Lower lobe of right lung (tissue), 2 donors: ENCODE results near the gene SLC2A3. TPM values are rescaled to one million over a fixed set of nuclear protein-coding genes. Genes with fewer than 3 reads are reported as not detected.
"Not testable (repeated sequence)": the region's sequence is repeated elsewhere in the genome, so short reads cannot be mapped to it uniquely, and the experiment has no call there.

Experiments
- ATAC-seq, 2 donors: fragments of 200-7000 bp; cut with Tn5 transposase; one replicate each; pipeline ENCODE4 v1.9.1; 2020 to 2022; ENCODE audit warnings: mild to moderate bottlenecking in 2 of 2, moderate library complexity in 2 of 2
- DNase-seq: peaks from one replicate; pipeline ENCODE4 v3.0.0-alpha.2; 2020
- H3K27ac ChIP-seq: fragments of 200-600 bp; one replicate; pipeline ENCODE4 v1.8.0; 2022
- H3K27me3 ChIP-seq: fragments of 200-600 bp; one replicate; pipeline ENCODE4 v1.8.0; 2022; ENCODE audit warnings: low read depth
- H3K36me3 ChIP-seq: fragments of 200-600 bp; one replicate; pipeline ENCODE4 v1.8.0; 2022; ENCODE audit warnings: mild to moderate bottlenecking
- H3K4me1 ChIP-seq: fragments of 200-600 bp; one replicate; pipeline ENCODE4 v1.8.0; 2022
- H3K4me3 ChIP-seq: fragments of 200-600 bp; one replicate; pipeline ENCODE4 v1.8.0; 2022; ENCODE audit warnings: mild to moderate bottlenecking
- H3K9me3 ChIP-seq: fragments of 200-600 bp; one replicate; pipeline ENCODE4 v1.8.0; 2022
- intact Hi-C: fragments of 100-400 bp; cut with DNase I; formaldehyde crosslinking; loops from one replicate; pipeline ENCODE4 v1.11.0; 2022
- total RNA-seq: library from RNA; stranded (reverse); fragmentation: NEBNext Ultra II Directional; extraction: Animal tissue kit (Norgen Biotek cat#: 25700); gene quantifications from one replicate; pipeline ENCODE4 v1.2.1, GENCODE V29; 2021
- TF ChIP-seq, protein P1 (sequence below): fragments of 200-600 bp; IDR thresholded peaks from one replicate; pipeline ENCODE4 v1.8.0; 2022; ENCODE audit warnings: antibody characterized with exemption, mild to moderate bottlenecking
- donor health status: DM: no; HTN: yes; CAD: no; lungs with severe emphysema.

The SLC2A3 gene
- total RNA-seq, 1 donor from 2014 or later = 133 TPM

DNA sequence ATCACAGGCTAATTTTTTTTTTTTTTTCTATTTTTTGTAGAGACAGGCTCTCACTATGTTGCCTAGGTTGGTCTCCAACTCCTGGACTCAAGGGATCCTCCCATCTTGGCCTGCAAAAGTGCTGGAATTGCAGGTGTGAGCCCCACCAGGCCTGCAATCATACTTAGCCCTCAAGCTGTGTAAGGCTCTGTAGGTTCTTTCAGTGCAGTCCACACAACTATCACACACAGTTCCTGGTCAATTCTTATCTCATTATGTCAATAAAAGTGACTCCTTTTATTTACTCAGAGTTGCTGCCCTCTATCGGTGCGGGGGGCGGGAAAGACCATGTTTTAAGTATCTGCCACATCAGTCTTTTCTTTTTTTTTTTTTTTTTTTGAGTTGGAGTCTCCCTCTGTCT lies 29.0 kb downstream of the SLC2A3 start:
- H3K4me1 ChIP-seq = no peaks in the 10 kb centered on the region
- TF ChIP-seq, protein P1, sequence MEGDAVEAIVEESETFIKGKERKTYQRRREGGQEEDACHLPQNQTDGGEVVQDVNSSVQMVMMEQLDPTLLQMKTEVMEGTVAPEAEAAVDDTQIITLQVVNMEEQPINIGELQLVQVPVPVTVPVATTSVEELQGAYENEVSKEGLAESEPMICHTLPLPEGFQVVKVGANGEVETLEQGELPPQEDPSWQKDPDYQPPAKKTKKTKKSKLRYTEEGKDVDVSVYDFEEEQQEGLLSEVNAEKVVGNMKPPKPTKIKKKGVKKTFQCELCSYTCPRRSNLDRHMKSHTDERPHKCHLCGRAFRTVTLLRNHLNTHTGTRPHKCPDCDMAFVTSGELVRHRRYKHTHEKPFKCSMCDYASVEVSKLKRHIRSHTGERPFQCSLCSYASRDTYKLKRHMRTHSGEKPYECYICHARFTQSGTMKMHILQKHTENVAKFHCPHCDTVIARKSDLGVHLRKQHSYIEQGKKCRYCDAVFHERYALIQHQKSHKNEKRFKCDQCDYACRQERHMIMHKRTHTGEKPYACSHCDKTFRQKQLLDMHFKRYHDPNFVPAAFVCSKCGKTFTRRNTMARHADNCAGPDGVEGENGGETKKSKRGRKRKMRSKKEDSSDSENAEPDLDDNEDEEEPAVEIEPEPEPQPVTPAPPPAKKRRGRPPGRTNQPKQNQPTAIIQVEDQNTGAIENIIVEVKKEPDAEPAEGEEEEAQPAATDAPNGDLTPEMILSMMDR = peak; percentile 12
- H3K4me3 ChIP-seq = no peak overlapping the region
- intact Hi-C loops = no loop called here
- DNase-seq = no peak
- H3K9me3 ChIP-seq = no peaks in the 10 kb centered on the region
- no peaks in the 10 kb centered on the region for H3K27me3 ChIP-seq
- ATAC-seq = peak; percentile 66 to 79
- no peak overlapping the region for H3K27ac ChIP-seq
- H3K36me3 ChIP-seq = no peaks in the 10 kb centered on the region

DNA sequence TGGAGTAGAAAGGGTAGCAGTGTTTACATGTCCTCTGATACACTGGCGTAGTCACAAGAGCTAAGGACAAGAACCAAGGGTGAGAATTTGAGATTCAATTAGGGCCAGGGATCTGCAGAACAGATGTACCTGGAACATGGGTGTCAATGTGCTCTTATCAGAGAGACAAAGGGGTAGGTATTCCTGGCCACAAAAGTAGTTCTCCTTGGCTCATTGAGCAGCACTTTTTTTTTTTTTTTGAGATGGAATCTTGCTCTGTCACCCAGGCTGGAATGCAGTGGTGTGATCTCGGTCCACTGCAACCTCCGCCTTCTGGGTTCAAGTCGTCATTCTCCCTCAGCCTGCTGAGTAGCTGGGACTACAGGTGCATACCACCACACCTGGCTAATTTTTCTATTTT lies 29.7 kb downstream of the SLC2A3 start:
- DNase-seq, intact Hi-C loops, H3K27ac ChIP-seq, H3K4me1 ChIP-seq, H3K27me3 ChIP-seq, H3K9me3 ChIP-seq, H3K4me3 ChIP-seq, H3K36me3 ChIP-seq, ATAC-seq: not testable (repeated sequence)

DNA sequence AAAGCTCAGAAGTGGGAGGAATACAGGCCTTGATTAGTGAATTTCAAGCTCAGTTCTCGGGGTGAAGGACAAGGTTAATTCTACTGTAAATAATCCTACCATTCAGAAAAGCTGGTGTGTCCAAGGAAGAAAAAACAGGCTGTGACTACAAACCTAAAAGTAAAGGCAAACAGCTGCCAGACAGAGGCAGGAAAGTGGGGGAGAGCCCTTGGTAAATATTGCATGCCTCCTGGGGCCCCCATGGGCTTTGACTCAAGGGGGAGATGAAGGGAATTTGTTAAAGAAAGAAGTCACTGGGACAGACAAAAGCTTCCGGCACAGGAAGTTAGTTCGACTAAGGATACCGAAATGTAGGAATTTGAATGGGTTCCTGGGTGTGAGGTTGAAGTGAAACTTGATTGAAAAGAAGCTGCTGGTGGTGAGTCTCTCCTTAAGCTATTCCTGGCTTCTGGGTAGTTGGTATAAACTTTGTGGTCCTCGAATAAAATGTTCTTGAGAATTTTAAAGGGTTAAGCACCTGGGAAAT lies 30.3 kb downstream of the SLC2A3 start:
- H3K27ac ChIP-seq, DNase-seq, H3K9me3 ChIP-seq, intact Hi-C loops, H3K27me3 ChIP-seq, H3K4me1 ChIP-seq, H3K36me3 ChIP-seq, H3K4me3 ChIP-seq: not testable (repeated sequence)
- peak in 1 of 2 donors; percentile 16 for ATAC-seq

DNA sequence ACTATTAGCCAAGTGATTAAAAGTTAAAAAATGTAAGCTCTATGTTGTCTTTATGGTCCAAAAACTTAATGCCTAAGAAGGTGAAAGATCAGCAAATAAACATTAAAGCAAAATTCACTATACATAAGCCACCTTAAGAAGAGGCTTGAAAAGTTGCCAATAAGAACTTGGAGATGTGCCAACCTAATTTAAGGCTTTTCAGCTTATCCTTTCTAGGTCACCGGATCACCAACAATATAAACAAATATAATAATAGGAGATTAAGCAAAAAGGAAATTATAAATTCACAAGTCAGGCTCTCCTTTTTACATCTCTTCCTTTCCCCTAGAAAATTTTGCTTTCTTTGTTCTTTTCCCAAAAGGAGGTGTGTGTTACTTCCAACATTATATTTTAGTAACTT lies 30.9 kb downstream of the SLC2A3 start:
- intact Hi-C loops = no loop called here
- Histone ChIP-seq H3K36me3 (no peaks in the 10 kb centered on the region), H3K4me3 (no peak overlapping the region), H3K27ac (no peak overlapping the region), H3K27me3 (no peaks in the 10 kb centered on the region), H3K9me3 (no peaks in the 10 kb centered on the region), H3K4me1 (no peaks in the 10 kb centered on the region)
- DNase-seq (no peak), ATAC-seq (no peak)
- TF ChIP-seq, protein P1 = no peak

DNA sequence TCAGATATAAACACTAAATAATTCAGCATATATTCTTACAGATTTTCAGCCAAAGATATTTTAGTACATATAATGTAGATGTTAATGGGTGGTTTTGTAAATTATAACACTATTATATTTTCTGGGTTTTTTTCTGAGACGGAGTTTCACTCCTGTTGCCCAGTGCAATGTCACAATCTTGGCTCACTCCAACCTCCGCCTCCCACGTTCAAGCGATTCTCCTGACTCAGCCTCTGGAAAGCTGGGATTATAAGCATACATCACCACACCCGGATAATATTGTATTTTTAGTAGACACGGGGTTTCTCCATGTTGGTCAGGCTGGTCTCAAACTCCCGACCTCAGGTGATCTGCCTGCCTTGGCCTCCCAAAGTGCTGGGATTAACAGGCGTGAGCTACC lies 33.6 kb downstream of the SLC2A3 start:
- intact Hi-C loops, ATAC-seq, H3K27ac ChIP-seq, H3K27me3 ChIP-seq, H3K4me1 ChIP-seq, H3K36me3 ChIP-seq, H3K4me3 ChIP-seq, H3K9me3 ChIP-seq, DNase-seq: not testable (repeated sequence)

DNA sequence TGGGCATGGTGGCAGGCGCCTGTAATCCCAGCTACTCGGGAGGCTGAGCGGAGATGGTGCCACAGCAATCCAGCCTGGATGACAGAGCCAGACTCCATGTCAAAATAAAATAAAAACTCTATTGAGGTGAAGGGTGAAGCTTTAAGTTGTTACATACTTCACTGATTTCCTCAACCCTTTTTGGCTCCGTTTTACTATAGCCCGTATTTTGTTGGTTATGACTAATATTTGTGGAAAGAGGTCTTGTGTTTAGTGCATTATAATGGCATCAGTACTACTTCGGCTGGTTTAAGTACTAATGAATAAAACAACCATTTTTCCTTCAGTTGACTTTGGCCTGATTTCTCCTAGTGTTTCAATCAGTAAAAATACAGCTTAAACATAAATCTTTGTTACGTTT lies 36.2 kb downstream of the SLC2A3 start:
- Histone ChIP-seq H3K36me3 (no peaks in the 10 kb centered on the region), H3K4me1 (no peaks in the 10 kb centered on the region), H3K27ac (no peak overlapping the region), H3K9me3 (no peaks in the 10 kb centered on the region), H3K27me3 (no peaks in the 10 kb centered on the region), H3K4me3 (no peak overlapping the region)
- ATAC-seq (no peak), DNase-seq (no peak)
- intact Hi-C loops = no loop called here
- TF ChIP-seq, protein P1 = no peak

DNA sequence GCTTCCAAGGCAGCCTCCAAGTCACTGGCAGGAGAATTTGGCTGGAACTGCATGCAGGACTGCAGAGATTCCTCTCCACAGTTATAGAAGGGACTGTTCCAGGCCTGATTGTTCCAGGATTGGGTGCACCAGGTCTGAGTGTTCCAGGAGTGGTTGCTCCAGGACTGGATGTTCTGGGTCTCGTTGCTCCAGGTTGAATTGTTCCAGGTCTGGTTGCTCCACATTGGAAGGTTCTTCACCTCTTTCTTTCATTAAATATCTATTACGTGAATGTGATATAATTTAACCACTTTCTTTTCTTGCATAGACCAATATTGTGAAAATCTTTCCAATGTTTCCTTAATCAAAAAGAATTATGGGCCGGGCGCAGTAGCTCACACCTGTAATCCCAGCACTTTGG lies 39.3 kb downstream of the SLC2A3 start:
- H3K4me1 ChIP-seq, H3K9me3 ChIP-seq, ATAC-seq, DNase-seq, H3K36me3 ChIP-seq, H3K4me3 ChIP-seq, H3K27ac ChIP-seq, intact Hi-C loops, H3K27me3 ChIP-seq: not testable (repeated sequence)
